GM19035 (cell line): ENCODE measurements around the gene CMTR1.

Experiments
- ATAC-seq: cut with Tn5 transposase; IDR thresholded peaks from one replicate; pipeline ENCODE4 v1.9.1; 2021; ENCODE audit not compliant: unreplicated experiment

Gene CMTR1

GRCh38 chr6:37528541-37528940, 95.5 kb downstream of the CMTR1 start:
- no peak for ATAC-seq

- no peak for ATAC-seq
Observed at GRCh38 chr6:37530297-37530696, 97.3 kb downstream of the CMTR1 start.

- ATAC-seq, result no peak
Observed at GRCh38 chr6:37531026-37531425, 98.0 kb downstream of the CMTR1 start.
